Tibial nerve (tissue), 4 donors: ENCODE results near the gene TWSG1.

ENCODE experiments used
- CTCF ChIP-seq, 5 experiments: fragments of 200-600 bp in 3 of 5; fragments of 450-650 bp in 2 of 5; sonication (generic) in 3 of 5; IDR thresholded peaks; one replicate each; pipeline ENCODE4 v1.5.1; 2016 to 2019; ENCODE audit warnings: antibody characterized with exemption in 5 of 5, mild to moderate bottlenecking in 3 of 5, moderate library complexity in 2 of 5
- EP300 ChIP-seq, 2 donors: sonication (generic); formaldehyde crosslinking; IDR thresholded peaks; one replicate each; pipeline ENCODE4 v1.6.1; 2017; ENCODE audit warnings: antibody characterized with exemption in 2 of 2, mild to moderate bottlenecking in 1 of 2
- POLR2A ChIP-seq, 2 donors: fragments of 450-650 bp; IDR thresholded peaks; one replicate each; pipeline ENCODE4 v1.6.1; 2017; ENCODE audit warnings: antibody characterized with exemption in 2 of 2, mild to moderate bottlenecking in 2 of 2, moderate library complexity in 2 of 2

GRCh38 chr18:9436206-9436929, 101.8 kb downstream of the TWSG1 start:
- TF ChIP-seq CTCF (IDR thresholded peaks at IDR 0.05), result no peak
- no peak for TF ChIP-seq POLR2A (IDR thresholded peaks at IDR 0.05)
- TF ChIP-seq EP300 (IDR thresholded peaks at IDR 0.05), result no peak
